Naive thymus-derived CD8-positive, alpha-beta T cell (primary cell): ENCODE measurements around the gene TUBG2. TPM values are rescaled to one million over a fixed set of nuclear protein-coding genes. Genes with fewer than 3 reads are reported as not detected.
"Not testable (repeated sequence)": the region's sequence is repeated elsewhere in the genome, so short reads cannot be mapped to it uniquely, and the experiment has no call there.

Experiments used
- ATAC-seq, 2 donors: fragments of 150-1000 bp; cut with Tn5 transposase in 1 of 2; sonication (Bioruptor Pico), chemical (Tn5 transposase) in 1 of 2; 1 replicate in 1 of 2; 2 replicates in 1 of 2; pipeline ENCODE4 v1.10.0; 2021; ENCODE audit warnings: mild to moderate bottlenecking in 2 of 2, moderate library complexity in 2 of 2
- POLR2A ChIA-PET: fragments of 350-600 bp; sonication (Branson Sonifier 250); formaldehyde crosslinking; loops from one replicate; lab custom pipeline; 2021; ENCODE audit warnings: antibody characterized with exemption; lab: Charles Lee
- DNase-seq, 10 donors: peaks; one replicate each; pipeline versions ENCODE4 v3.0.0 to v3.0.0-alpha.2; 2020 to 2022
- H3K27ac Mint-ChIP-seq, 10 donors: one replicate each; pipeline ENCODE4 v1.8.0; 2020 to 2022; ENCODE audit warnings: mild to moderate bottlenecking in 10 of 10, mixed read lengths in 10 of 10, moderate library complexity in 4 of 10, inconsistent platforms in 1 of 10
- H3K27me3 Mint-ChIP-seq, 5 donors: one replicate each; pipeline ENCODE4 v1.8.0; 2021 to 2022; ENCODE audit warnings: mixed read lengths in 5 of 5
- H3K36me3 Mint-ChIP-seq, 3 donors: one replicate each; pipeline ENCODE4 v1.8.0; 2020 to 2022; ENCODE audit warnings: mixed read lengths in 3 of 3, mild to moderate bottlenecking in 2 of 3, inconsistent platforms in 1 of 3
- H3K4me1 Mint-ChIP-seq, 4 donors: one replicate each; pipeline ENCODE4 v1.8.0; 2021 to 2022; ENCODE audit warnings: mixed read lengths in 4 of 4
- H3K4me3 Mint-ChIP-seq, 10 donors: one replicate each; pipeline ENCODE4 v1.8.0; 2020 to 2022; ENCODE audit warnings: mild to moderate bottlenecking in 10 of 10, mixed read lengths in 10 of 10, moderate library complexity in 6 of 10, inconsistent platforms in 1 of 10
- H3K9me3 Mint-ChIP-seq, 9 donors: one replicate each; pipeline ENCODE4 v1.8.0; 2020 to 2022; ENCODE audit warnings: mixed read lengths in 9 of 9, mild to moderate bottlenecking in 3 of 9, inconsistent platforms in 1 of 9, moderate library complexity in 1 of 9
- polyA plus RNA-seq, 3 donors: library from polyadenylated mRNA; unstranded; fragments of 300-500 nt; fragmentation: Illumina TruSeq; gene quantifications; one replicate each; pipeline ENCODE4 v1.2.3, GENCODE V29; 2021
- total RNA-seq, 8 experiments: library from RNA in 2 of 8; stranded (reverse) in 2 of 8; gene quantifications; one replicate each; pipeline ENCODE4 v1.2.3 and lab custom pipeline; 2021 to 2026

The TUBG2 gene
- total and polyA plus RNA-seq, 5 experiments from 2014 or later, result 4.9 to 22.1 (median 6.9) TPM

DNA sequence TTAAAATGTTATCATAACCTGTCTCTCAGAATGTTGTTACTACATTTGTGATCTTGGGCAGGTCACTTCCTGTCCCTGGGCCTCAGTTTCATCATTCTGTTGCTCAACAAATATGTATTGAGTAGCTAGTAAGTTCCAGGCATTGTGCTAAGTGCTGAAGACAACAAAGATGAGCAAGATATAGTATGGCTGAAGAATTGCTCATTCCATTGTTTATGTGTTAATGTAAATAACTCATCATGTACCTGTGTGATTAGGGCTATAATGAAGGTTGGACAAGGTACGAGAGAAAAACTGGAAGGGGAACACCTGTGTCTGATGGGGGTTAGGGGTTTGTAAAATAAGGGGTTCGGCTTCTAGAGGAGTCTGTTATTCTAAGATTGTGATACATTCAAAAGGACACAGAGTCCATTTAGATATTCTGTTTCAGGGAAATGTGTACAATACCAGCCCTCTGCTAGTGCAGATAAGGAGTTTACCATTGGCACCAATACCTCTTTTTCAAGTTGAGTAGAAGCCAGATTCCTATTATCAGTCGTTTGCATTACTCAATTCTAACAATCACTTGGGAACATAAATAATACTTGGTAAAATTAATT is 29.6 kb upstream of the TUBG2 start:
- Mint-ChIP-seq H3K9me3 (no peaks in the 10 kb centered on the region), H3K27me3 (no peaks in the 10 kb centered on the region), H3K4me1 (no peaks in the 10 kb centered on the region), H3K27ac (no peak overlapping the region), H3K36me3 (no peaks in the 10 kb centered on the region), H3K4me3 (no peak overlapping the region)
- no peak for DNase-seq
- POLR2A ChIA-PET, result no interaction called here
- no peak for ATAC-seq

DNA sequence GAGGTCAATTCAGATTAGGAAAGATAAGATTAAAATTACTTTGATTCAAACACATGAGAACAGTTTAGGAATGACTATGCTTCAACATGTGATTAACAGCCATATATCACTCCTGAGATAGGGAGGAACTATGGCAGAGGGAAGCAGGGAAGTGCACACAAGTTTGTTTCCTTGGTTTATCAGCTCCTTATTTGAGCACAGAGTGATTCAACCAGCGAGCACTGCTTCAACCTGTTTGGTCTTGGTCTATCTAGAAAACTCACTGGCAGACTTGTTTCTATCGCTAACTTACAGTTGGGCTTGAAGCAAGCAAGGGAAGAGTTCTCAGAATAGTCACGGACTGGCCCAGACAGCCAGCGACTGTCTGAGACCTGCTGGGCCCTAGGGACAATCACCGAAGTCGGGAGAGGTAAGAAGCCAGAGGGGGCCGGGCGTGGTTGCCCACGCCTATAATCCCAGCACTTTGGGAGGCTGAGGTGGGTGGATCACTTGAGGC is 26.1 kb upstream of the TUBG2 start:
- H3K4me3 Mint-ChIP-seq, result no peak overlapping the region
- H3K4me1 Mint-ChIP-seq, result no peaks in the 10 kb centered on the region
- no peaks in the 10 kb centered on the region for H3K27me3 Mint-ChIP-seq
- H3K9me3 Mint-ChIP-seq, result no peaks in the 10 kb centered on the region
- POLR2A ChIA-PET, result interaction anchor here (0.6 kb wide), 1 partner anchor 103 kb away, joined by 4 read pairs; no protein-coding TSS in a partner anchor
- no peaks in the 10 kb centered on the region for H3K36me3 Mint-ChIP-seq
- no peak overlapping the region for H3K27ac Mint-ChIP-seq
- DNase-seq (no peak), ATAC-seq (no peak)

DNA sequence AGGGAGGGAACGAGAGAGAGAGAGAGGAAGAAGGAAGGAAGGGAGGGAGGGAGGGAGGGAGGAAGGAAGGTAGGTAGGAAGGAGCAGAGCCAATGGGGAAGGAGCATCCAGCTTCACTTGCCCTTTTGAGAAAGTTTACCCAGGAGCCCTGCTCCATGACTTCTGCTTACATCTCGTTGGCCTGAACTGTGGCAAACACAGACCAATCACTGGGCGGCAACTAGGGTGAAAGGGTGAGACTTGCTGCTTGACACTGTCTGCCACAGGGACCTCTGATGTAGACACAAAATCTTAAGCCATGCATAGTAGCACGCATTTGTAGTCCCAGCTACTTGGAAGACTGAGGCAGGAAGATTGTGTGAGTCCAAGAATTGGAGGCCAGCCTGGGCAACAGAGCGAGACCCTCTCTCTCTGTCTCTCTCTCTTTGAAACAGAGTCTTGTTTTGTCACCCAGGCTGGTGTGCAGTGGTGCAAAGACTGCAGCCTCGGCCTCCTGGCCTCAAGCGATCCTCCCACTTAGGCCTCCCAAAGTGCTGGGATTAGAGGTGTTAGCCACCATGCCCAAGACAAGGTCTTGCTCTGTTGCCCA is 19.5 kb upstream of the TUBG2 start:
- Mint-ChIP-seq H3K27ac (peak overlapping the region in 1 of 10 donors; percentile 18), H3K27me3 (peaks cover 0 to 14% (median 8%) of the 10 kb centered on the region in 5 donors), H3K9me3 (no peaks in the 10 kb centered on the region), H3K36me3 (no peaks in the 10 kb centered on the region), H3K4me3 (peak overlapping the region in 1 of 10 donors; percentile 22), H3K4me1 (peaks cover 0 to 6% (median 3%) of the 10 kb centered on the region in 4 donors)
- POLR2A ChIA-PET, result interaction anchor here (0.6 kb wide), 1 partner anchor 11 kb away, joined by 3 read pairs; no protein-coding TSS in a partner anchor
- DNase-seq (no peak), ATAC-seq (no peak)

DNA sequence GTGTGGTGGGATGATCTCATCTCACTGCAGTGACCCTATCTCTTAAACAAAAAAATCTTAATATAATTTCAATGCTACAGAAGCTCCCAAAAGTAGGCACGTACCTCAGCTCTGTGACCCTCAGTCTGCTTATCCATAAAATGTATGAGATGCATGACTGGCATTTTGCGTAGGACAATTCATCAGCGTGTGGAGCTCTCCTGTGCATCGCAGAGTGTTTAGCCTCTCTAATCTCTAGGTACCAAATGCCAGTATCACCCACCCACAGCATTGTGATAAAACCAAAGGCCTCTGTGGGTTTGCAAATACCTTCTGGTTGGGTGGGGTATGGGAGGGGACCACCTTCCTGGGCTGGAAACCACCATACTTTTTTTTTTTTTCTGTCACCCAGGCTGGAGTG is 19.0 kb upstream of the TUBG2 start:
- Mint-ChIP-seq H3K27me3 (peaks cover 0 to 14% (median 8%) of the 10 kb centered on the region in 5 donors), H3K4me3 (peak overlapping the region in 1 of 10 donors; percentile 26), H3K4me1 (peaks cover 0 to 6% (median 3%) of the 10 kb centered on the region in 4 donors), H3K27ac (no peak overlapping the region), H3K36me3 (no peaks in the 10 kb centered on the region), H3K9me3 (no peaks in the 10 kb centered on the region)
- no peak for ATAC-seq
- POLR2A ChIA-PET, result interaction anchor here (0.6 kb wide), 1 partner anchor 12 kb away, joined by 3 read pairs; no protein-coding TSS in a partner anchor
- DNase-seq, result no peak

DNA sequence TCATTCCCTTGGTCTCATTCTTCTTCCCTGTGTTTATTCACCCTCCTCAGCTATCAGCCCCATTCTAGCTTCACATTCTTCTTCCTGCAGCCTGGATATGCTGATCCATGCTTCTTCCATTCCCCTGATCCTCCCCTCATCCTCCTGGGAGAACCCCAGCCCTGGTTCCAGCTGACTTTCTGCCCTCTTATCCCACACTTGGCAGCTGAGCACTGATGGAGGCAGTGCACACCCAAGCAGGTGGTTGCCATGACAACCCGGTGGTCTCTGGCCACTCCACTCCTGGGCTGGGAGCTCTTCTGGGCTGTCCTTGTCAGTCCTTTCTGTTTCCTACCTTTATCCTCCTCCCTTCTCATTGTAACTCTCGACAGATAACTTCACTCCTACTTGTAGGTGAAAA is 16.7 kb upstream of the TUBG2 start:
- DNase-seq (no peak), ATAC-seq (no peak)
- H3K4me3 Mint-ChIP-seq, result no peak overlapping the region
- H3K27me3 Mint-ChIP-seq, result peaks cover 3 to 14% (median 8%) of the 10 kb centered on the region in 5 donors
- no peaks in the 10 kb centered on the region for H3K9me3 Mint-ChIP-seq
- peaks cover 0 to 6% (median 3%) of the 10 kb centered on the region in 4 donors for H3K4me1 Mint-ChIP-seq
- H3K27ac Mint-ChIP-seq, result peak overlapping the region in 1 of 10 donors; percentile 48
- no peaks in the 10 kb centered on the region for H3K36me3 Mint-ChIP-seq
- POLR2A ChIA-PET, result no interaction called here

- no peak overlapping the region for H3K27ac Mint-ChIP-seq
- H3K4me1 Mint-ChIP-seq, result peaks cover 0 to 2% (median 0%) of the 10 kb centered on the region in 4 donors
- no peaks in the 10 kb centered on the region for H3K9me3 Mint-ChIP-seq
- DNase-seq, result no peak
- H3K4me3 Mint-ChIP-seq, result peak overlapping the region in 1 of 10 donors; percentile 5
- peaks cover 5 to 14% (median 12%) of the 10 kb centered on the region in 5 donors for H3K27me3 Mint-ChIP-seq
- ATAC-seq, result no peak
- POLR2A ChIA-PET, result no interaction called here
- no peaks in the 10 kb centered on the region for H3K36me3 Mint-ChIP-seq
Observed at GRCh38 chr17:42647778-42648177, 11.3 kb upstream of the TUBG2 start.

DNA sequence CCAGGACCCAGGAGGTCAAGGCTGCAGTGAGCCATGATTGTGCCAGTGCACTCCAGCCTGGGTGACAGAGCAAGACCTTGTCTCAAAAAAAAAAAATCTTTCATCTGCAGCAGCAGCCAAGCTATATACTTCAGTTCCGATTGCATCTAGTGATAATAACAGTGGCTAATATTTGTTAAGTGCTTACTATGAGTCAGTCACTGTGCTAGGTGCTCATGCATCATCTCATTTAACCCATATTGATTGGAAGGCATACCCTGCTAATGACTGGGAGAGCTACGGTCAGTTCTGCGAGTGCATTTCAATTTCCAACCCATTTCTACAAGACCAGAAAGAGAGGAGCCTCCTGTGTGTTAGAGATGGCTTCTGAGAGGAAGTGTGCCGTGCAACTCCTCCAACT is 7.7 kb upstream of the TUBG2 start:
- H3K36me3 Mint-ChIP-seq, result no peaks in the 10 kb centered on the region
- DNase-seq (no peak), ATAC-seq (no peak)
- peaks cover 0 to 8% (median 2%) of the 10 kb centered on the region in 4 donors for H3K4me1 Mint-ChIP-seq
- H3K27me3 Mint-ChIP-seq, result peaks cover 5 to 25% (median 24%) of the 10 kb centered on the region in 5 donors
- POLR2A ChIA-PET, result no interaction called here
- H3K4me3 Mint-ChIP-seq, result no peak overlapping the region
- no peaks in the 10 kb centered on the region for H3K9me3 Mint-ChIP-seq
- H3K27ac Mint-ChIP-seq, result no peak overlapping the region

GRCh38 chr17:42653179-42654124 is 5.6 kb upstream of the TUBG2 start:
- no peaks in the 10 kb centered on the region for H3K9me3 Mint-ChIP-seq
- H3K4me3 Mint-ChIP-seq, result peak overlapping the region in 5 of 10 donors; percentile 0 to 41 (median 25)
- no peak overlapping the region for H3K27ac Mint-ChIP-seq
- H3K4me1 Mint-ChIP-seq, result peaks cover 4 to 14% (median 7%) of the 10 kb centered on the region in 4 donors
- POLR2A ChIA-PET, result no interaction called here
- peaks cover 5 to 24% (median 18%) of the 10 kb centered on the region in 5 donors for H3K27me3 Mint-ChIP-seq
- H3K36me3 Mint-ChIP-seq, result no peaks in the 10 kb centered on the region
- ATAC-seq, result no peak
- DNase-seq, result no peak

GRCh38 chr17:42655528-42655927 is 3.6 kb upstream of the TUBG2 start:
- Mint-ChIP-seq H3K27ac (no peak overlapping the region), H3K4me3 (peak overlapping the region in 1 of 10 donors; percentile 65), H3K27me3 (peaks cover 5 to 20% (median 15%) of the 10 kb centered on the region in 5 donors), H3K4me1 (peaks cover 13 to 26% (median 22%) of the 10 kb centered on the region in 4 donors), H3K9me3 (no peaks in the 10 kb centered on the region), H3K36me3 (no peaks in the 10 kb centered on the region)
- no peak for ATAC-seq
- DNase-seq, result no peak
- POLR2A ChIA-PET, result no interaction called here

GRCh38 chr17:42657824-42658588 is 1.1 kb upstream of the TUBG2 start:
- Mint-ChIP-seq H3K9me3 (no peaks in the 10 kb centered on the region), H3K4me3 (peak overlapping the region; percentile 41 to 95 (median 88)), H3K27ac (peak overlapping the region in 4 of 10 donors; percentile 18 to 62 (median 29)), H3K4me1 (peaks cover 13 to 28% (median 22%) of the 10 kb centered on the region in 4 donors), H3K27me3 (peaks cover 3 to 17% (median 10%) of the 10 kb centered on the region in 5 donors), H3K36me3 (peaks cover 0 to 7% (median 0%) of the 10 kb centered on the region in 3 donors)
- ATAC-seq (no peak), DNase-seq (no peak)
- POLR2A ChIA-PET, result interaction anchor here (1.1 to 2.7 kb wide), 3 partner anchors 16 to 50 kb away, joined by 3 to 8 read pairs (median 4); no protein-coding TSS in a partner anchor

- not testable (repeated sequence) for ATAC-seq, H3K9me3 Mint-ChIP-seq, H3K27ac Mint-ChIP-seq, DNase-seq, H3K27me3 Mint-ChIP-seq
- Mint-ChIP-seq H3K4me1 (peaks cover 13 to 25% (median 18%) of the 10 kb centered on the region in 4 donors), H3K4me3 (peak overlapping the region; percentile 25 to 93 (median 88)), H3K36me3 (peaks cover 0 to 19% (median 0%) of the 10 kb centered on the region in 3 donors)
- POLR2A ChIA-PET, result interaction anchor here (1.0 to 2.7 kb wide), 3 partner anchors 11 to 20 kb away, joined by 3 to 8 read pairs (median 4); partner anchors contain the start of gene PLEKHH3
Observed at GRCh38 chr17:42659932-42660274, 819 bp downstream of the TUBG2 start.
